ENCODE measurements around the gene ESRRA.
"Not testable (repeated sequence)": the region's sequence is repeated elsewhere in the genome, so short reads cannot be mapped to it uniquely, and the experiment has no call there.

Gene ESRRA

GRCh38 chr11:64292460-64293254 lies 12.7 kb upstream of the ESRRA start:
- DNase-seq: no peak

- DNase-seq: no peak
Measured at GRCh38 chr11:64294774-64295173, 10.6 kb upstream of the ESRRA start.

GRCh38 chr11:64295760-64296159 lies 9.6 kb upstream of the ESRRA start:
- no peak for DNase-seq

- no peak for DNase-seq
Measured at GRCh38 chr11:64296236-64296635, 9.1 kb upstream of the ESRRA start.

GRCh38 chr11:64296830-64297698 lies 8.3 kb upstream of the ESRRA start:
- no peak for DNase-seq

GRCh38 chr11:64297699-64298358 lies 7.5 kb upstream of the ESRRA start:
- DNase-seq: no peak

- no peak for DNase-seq
Measured at GRCh38 chr11:64298966-64299846, 6.1 kb upstream of the ESRRA start.

GRCh38 chr11:64299847-64300648 lies 5.3 kb upstream of the ESRRA start, which contains the start of gene CATSPERZ:
Gene CATSPERZ, plus strand, starts transcription at chr11:64300358. Its CDS starts 53 bp downstream, at chr11:64300411.
- no peak for DNase-seq

- DNase-seq: no peak
Measured at GRCh38 chr11:64303109-64304031, 2.0 kb upstream of the ESRRA start.

- DNase-seq: no peak
Measured at GRCh38 chr11:64304032-64304315, 1.4 kb upstream of the ESRRA start.

GRCh38 chr11:64304316-64305072 lies 830 bp upstream of the ESRRA start:
- peak; percentile 88 for DNase-seq

- peak; percentile 49 for DNase-seq
Measured at GRCh38 chr11:64305691-64306562, 603 bp downstream of the ESRRA start.

- DNase-seq: no peak
Measured at GRCh38 chr11:64306563-64306875, 1.2 kb downstream of the ESRRA start.

- no peak for DNase-seq
Measured at GRCh38 chr11:64306876-64307622, 1.7 kb downstream of the ESRRA start.

- DNase-seq: not testable (repeated sequence)
Measured at GRCh38 chr11:64307795-64308194, 2.5 kb downstream of the ESRRA start.

- DNase-seq: no peak
Measured at GRCh38 chr11:64312947-64313346, 7.6 kb downstream of the ESRRA start.

GRCh38 chr11:64313491-64314145 lies 8.3 kb downstream of the ESRRA start:
- no peak for DNase-seq
